Panc1 (cell line): ENCODE measurements around the gene CARMIL1. TPM values are rescaled to one million over a fixed set of nuclear protein-coding genes. Genes with fewer than 3 reads are reported as not detected.

ENCODE experiments used
- ATAC-seq: fragments of 200-7000 bp; cut with Tn5 transposase; 2 replicates; pipeline ENCODE4 v1.9.1; 2020; ENCODE audit warnings: mild to moderate bottlenecking, moderate library complexity
- BruUV-seq: library from RNA; stranded (reverse); fragments of 400-500 nt; replicated peaks from 2 replicates; lab custom pipeline; 2021; lab: Mats Ljungman, UMichigan
- CTCF ChIA-PET: fragments of 300-600 bp; sonication (Branson Sonifier 250); formaldehyde crosslinking; loops from one replicate; lab custom pipeline; 2022; ENCODE audit warnings: antibody characterized with exemption; lab: Charles Lee
- POLR2A ChIA-PET: fragments of 300-600 bp; sonication (Branson Sonifier 250); formaldehyde crosslinking; loops from one replicate; lab custom pipeline; 2022; ENCODE audit warnings: antibody characterized with exemption; lab: Charles Lee
- DNase-seq: peaks from one replicate; pipeline ENCODE4 v3.0.0-alpha.2; 2010; ENCODE audit warnings: low read depth, low spot score
- H3K27ac ChIP-seq: 2 replicates; pipeline ENCODE4 v1.5.1; 2011; ENCODE audit warnings: mild to moderate bottlenecking, low read length, inconsistent platforms
- H3K27me3 ChIP-seq: fragments of 200-500 bp; sonication (Bioruptor generic); 2 replicates; pipeline ENCODE4 v1.6.0; 2014; ENCODE audit warnings: low read length, inconsistent platforms; ENCODE audit not compliant: control insufficient read depth, insufficient read depth
- H3K36me3 ChIP-seq: fragments of 200-500 bp; sonication (Bioruptor generic); 2 replicates; pipeline ENCODE4 v1.5.1; 2014; ENCODE audit warnings: inconsistent platforms, mild to moderate bottlenecking, low read length, moderate library complexity; ENCODE audit not compliant: control insufficient read depth, insufficient read depth
- H3K4me1 ChIP-seq: 2 replicates; pipeline ENCODE4 v1.5.1; 2011; ENCODE audit warnings: inconsistent platforms, mild to moderate bottlenecking, low read length, moderate library complexity; ENCODE audit not compliant: control insufficient read depth, insufficient read depth
- H3K4me3 ChIP-seq, 2 experiments: 2 replicates each; pipeline ENCODE4 v1.5.1; 2011 to 2012; ENCODE audit warnings: low read depth in 2 of 2, low read length in 2 of 2, mild to moderate bottlenecking in 2 of 2, inconsistent platforms in 1 of 2, moderate library complexity in 1 of 2
- H3K9me3 ChIP-seq: fragments of 200-500 bp; sonication (Bioruptor generic); 2 replicates; pipeline ENCODE4 v1.5.1; 2014; ENCODE audit warnings: low read depth, mild to moderate bottlenecking, inconsistent platforms, low read length, moderate library complexity; ENCODE audit not compliant: control insufficient read depth, insufficient read depth
- CTCF ChIP-seq: fragments of 450-650 bp; IDR thresholded peaks from 2 replicates; pipeline ENCODE4 v1.5.1; 2017; ENCODE audit warnings: mild to moderate bottlenecking
- POLR2AphosphoS5 ChIP-seq: IDR thresholded peaks from 2 replicates; pipeline ENCODE4 v1.6.1; 2012; ENCODE audit warnings: mild to moderate bottlenecking, low read depth, low read length, moderate library complexity
- REST ChIP-seq, 2 experiments: IDR thresholded peaks; 2 replicates each; pipeline ENCODE4 v1.6.1; 2011 to 2012; ENCODE audit warnings: low read depth in 2 of 2, control low read depth in 1 of 2, low read length in 1 of 2, mild to moderate bottlenecking in 1 of 2, moderate library complexity in 1 of 2; ENCODE audit not compliant: insufficient read depth in 1 of 2
- SIN3A ChIP-seq: IDR thresholded peaks from 2 replicates; pipeline ENCODE4 v1.6.1; 2012; ENCODE audit warnings: low read depth, mild to moderate bottlenecking, low read length, moderate library complexity, borderline replicate concordance; ENCODE audit not compliant: insufficient read depth
- TCF7L2 ChIP-seq: IDR thresholded peaks from 2 replicates; pipeline ENCODE4 v1.6.1; 2011; ENCODE audit warnings: mild to moderate bottlenecking, low read depth, low read length, inconsistent platforms
- in situ Hi-C: cut with HindIII; loops from 2 replicates; pipeline ENCODE4 v1.10.0; 2016; ENCODE audit warnings: low sequenced_read_pairs, low pct_unique_long_range_greater_than_20kb
- intact Hi-C: fragments of 100-400 bp; cut with micrococcal nuclease; formaldehyde crosslinking; loops from one replicate; pipeline ENCODE4 v1.10.0; 2022; ENCODE audit not compliant: unreplicated experiment
- total RNA-seq: library from RNA; stranded (reverse); gene quantifications from one replicate; pipeline ENCODE4 v1.2.1, GENCODE V29; 2021; ENCODE audit not compliant: unreplicated experiment

Gene CARMIL1
- total RNA-seq, 1 experiment from 2014 or later: 4.0 TPM

GRCh38 chr6:25617997-25618396 is 338.8 kb downstream of the CARMIL1 start:
- Histone ChIP-seq H3K36me3 (no peaks in the 10 kb centered on the region), H3K27ac (no peak overlapping the region), H3K9me3 (no peaks in the 10 kb centered on the region), H3K4me3 (no peak overlapping the region), H3K4me1 (no peaks in the 10 kb centered on the region), H3K27me3 (peaks cover 2% of the 10 kb centered on the region; the same call in 1 of the 2 replicates)
- intact Hi-C loops: no loop called here
- in situ Hi-C loops: no loop called here
- ATAC-seq (no peak), DNase-seq (no peak)
- CTCF ChIA-PET: no interaction called here
- BruUV-seq: no TSS peak
- POLR2A ChIA-PET: no interaction called here
- TF ChIP-seq REST (IDR thresholded peaks at IDR 0.05; ENCODE audit: insufficient read depth in 1 of 2, low read depth in 2 of 2, low read length in 1 of 2): no peak
- TF ChIP-seq POLR2AphosphoS5: no peak
- no peak for TF ChIP-seq CTCF
- TF ChIP-seq SIN3A: no peak
- no peak for TF ChIP-seq TCF7L2

GRCh38 chr6:25619217-25619616 is 340.0 kb downstream of the CARMIL1 start:
- H3K4me3 ChIP-seq: no peak overlapping the region
- H3K27me3 ChIP-seq: 0 out of 2 replicates have a peak, but pooled peaks cover 2% of the 10 kb centered on the region
- H3K9me3 ChIP-seq: no peaks in the 10 kb centered on the region
- ChIA-PET POLR2A (no interaction called here), CTCF (no interaction called here)
- intact Hi-C loops: no loop called here
- TF ChIP-seq SIN3A (no peak), CTCF (no peak), REST (IDR thresholded peaks at IDR 0.05; ENCODE audit: insufficient read depth in 1 of 2, low read depth in 2 of 2, low read length in 1 of 2) (no peak), POLR2AphosphoS5 (no peak), TCF7L2 (no peak)
- ATAC-seq (no peak), DNase-seq (no peak)
- H3K4me1 ChIP-seq: no peaks in the 10 kb centered on the region
- H3K27ac ChIP-seq: no peak overlapping the region
- BruUV-seq: no TSS peak
- no peaks in the 10 kb centered on the region for H3K36me3 ChIP-seq
- in situ Hi-C loops: no loop called here
